ENCODE results near the gene DNAJC5G.

The DNAJC5G gene, protein sequence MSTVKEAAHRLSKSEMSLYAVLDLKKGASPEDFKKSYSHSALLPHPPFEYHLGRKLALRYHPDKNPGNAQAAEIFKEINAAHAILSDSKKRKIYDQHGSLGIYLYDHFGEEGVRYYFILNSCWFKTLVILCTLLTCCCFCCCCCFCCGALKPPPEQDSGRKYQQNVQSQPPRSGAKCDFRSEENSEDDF

DNA sequence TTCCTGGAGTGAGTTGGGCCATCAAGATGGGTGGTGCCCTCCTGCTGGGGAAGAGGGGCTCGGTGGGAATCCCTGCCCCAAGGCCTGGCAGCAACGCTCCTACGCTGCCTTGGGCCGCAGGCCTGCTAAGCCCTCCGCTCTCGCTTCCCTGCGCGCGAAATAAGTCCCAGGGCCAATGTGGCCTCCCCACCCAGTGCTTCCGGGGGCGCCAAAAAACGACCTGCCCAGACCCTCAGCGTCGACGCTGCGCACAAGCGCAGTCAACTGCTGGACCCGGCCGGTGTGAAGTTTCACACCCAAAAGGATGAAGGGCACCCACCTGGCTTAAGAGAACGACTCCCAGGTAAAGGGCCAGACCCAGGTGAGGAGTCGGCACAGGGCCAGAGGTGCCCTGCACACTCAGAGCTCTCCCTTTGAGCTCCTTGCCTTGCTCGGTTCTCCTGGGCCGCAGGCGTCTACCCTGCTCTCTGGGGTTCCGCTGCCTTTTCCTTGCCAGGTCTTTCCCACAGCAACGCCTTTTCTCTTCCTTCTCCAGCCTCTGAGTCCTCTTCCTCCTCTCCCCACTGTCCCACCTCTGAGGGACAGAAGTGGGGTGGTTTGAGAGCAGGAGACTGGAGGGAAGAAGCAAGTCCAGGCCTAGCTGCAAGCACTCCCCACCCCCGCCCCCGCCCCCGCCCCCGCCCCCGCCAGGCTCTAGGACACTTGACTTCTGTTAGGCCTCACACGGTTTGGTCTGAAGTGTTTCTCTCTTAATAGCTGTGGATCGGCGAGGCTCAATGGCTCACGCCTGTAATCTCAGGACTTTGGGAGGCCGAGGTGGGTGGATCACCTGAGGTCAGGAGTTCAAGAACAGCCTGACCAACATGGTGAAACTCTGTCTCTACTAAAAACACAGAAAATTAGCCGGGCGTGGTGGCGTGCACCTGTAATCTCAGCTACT, at the start of gene DNAJC5G:
TSS of gene DNAJC5G (plus strand) at position 223 of the 940 bp plus-strand sequence. CDS start 1,296 bp downstream, outside the sequence.
- no peak for DNase-seq

DNA sequence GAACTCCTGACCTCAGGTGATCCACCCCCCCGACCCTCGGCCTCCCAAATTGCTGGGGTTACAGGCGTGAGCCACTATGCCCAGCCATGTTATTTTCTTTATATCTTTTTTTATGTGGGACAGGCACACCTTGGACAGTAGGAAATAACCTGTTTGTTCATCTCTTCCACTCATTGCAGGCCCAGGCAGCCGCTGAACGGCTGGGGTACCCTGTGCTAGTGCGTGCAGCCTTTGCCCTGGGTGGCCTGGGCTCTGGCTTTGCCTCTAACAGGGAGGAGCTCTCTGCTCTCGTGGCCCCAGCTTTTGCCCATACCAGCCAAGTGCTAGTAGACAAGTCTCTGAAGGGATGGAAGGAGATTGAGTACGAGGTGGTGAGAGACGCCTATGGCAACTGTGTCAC, 49.7 kb upstream of the DNAJC5G start:
- DNase-seq: no peak

DNA sequence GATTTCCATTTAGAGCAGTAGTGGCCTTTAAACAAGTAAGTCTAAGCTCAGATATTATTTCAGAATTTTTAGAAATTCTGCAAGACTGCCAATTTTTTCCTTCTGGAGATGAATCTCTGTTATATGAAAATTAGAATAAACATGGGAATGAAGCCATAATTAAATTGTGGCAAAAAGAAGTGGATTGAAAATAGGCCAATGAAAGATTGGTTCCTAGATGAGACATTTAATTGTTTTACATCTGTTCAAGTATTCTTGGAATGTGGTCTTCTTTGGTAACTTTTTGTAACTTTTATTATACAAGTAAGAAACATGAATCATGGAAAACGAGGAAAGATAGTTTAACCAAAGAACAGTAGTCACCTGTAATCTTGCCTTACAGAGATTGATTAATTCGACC, 47.7 kb upstream of the DNAJC5G start:
- DNase-seq: no peak

DNA sequence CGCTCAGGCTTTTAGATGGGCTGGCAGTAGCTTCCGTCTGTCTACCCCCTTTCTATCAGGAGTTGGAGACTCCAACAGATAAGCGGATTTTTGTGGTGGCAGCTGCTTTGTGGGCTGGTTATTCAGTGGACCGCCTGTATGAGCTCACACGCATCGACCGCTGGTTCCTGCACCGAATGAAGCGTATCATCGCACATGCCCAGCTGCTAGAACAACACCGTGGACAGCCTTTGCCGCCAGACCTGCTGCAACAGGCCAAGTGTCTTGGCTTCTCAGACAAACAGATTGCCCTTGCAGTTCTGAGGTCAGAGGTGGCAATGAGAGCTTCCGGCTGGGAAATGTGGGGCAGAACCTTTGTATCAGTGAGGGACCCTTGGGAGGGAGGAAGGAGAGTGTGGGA, 43.3 kb upstream of the DNAJC5G start:
- DNase-seq: no peak

DNA sequence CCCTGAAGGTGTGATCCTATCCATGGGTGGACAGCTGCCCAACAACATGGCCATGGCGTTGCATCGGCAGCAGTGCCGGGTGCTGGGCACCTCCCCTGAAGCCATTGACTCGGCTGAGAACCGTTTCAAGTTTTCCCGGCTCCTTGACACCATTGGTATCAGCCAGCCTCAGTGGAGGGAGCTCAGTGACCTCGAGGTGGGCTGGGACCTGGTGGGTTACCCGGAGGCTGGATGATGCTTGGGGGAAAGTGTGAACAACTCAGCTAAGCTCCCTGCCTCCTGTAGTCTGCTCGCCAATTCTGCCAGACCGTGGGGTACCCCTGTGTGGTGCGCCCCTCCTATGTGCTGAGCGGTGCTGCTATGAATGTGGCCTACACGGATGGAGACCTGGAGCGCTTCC, 41.9 kb upstream of the DNAJC5G start:
- no peak for DNase-seq

DNA sequence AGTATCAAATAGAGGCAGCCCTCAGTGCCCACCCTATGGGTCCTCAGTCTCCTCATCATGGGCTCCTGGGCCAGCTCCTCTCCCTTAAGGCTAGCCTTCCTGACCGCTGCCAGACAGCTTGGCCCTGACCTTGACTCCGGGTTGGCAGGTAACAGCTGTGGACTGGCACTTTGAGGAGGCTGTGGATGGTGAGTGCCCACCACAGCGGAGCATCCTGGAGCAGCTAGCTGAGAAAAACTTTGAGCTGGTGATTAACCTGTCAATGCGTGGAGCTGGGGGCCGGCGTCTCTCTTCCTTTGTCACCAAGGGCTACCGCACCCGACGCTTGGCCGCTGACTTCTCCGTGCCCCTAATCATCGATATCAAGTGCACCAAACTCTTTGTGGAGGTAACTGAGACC, 39.1 kb upstream of the DNAJC5G start:
- DNase-seq: no peak

DNA sequence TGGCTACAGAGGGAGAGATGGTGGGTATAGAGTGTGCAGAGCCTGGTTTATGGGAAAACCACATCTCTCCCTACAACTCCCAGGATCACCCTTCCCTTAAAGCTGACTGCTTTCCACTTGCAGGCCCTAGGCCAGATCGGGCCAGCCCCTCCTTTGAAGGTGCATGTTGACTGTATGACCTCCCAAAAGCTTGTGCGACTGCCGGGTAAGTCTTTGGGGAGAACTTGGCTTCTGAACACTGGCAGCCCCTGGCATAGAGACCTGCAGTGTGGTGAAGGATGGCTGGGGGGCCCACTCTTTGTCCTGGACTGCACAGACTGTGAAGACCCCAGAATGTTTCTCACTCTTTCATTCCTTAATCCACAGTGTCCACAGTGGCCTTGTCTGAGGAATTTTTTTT, 38.6 kb upstream of the DNAJC5G start:
- DNase-seq: no peak

DNA sequence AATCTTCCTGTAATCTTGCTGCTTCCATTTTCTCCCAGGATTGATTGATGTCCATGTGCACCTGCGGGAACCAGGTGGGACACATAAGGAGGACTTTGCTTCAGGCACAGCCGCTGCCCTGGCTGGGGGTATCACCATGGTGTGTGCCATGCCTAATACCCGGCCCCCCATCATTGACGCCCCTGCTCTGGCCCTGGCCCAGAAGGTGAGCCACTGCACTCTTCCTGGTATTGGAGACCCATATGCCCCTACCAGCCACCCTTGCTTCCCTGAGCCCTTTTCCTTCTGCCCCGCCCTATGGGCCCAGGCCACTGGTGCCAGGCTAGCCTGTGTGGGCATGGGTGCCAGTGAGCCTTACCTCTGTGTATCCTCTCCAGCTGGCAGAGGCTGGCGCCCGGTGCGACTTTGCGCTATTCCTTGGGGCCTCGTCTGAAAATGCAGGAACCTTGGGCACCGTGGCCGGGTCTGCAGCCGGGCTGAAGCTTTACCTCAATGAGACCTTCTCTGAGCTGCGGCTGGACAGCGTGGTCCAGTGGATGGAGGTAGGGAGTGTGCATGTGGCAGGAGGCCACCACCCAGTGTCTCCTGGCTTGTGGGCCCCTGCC, 37.8 kb upstream of the DNAJC5G start:
- no peak for DNase-seq

DNA sequence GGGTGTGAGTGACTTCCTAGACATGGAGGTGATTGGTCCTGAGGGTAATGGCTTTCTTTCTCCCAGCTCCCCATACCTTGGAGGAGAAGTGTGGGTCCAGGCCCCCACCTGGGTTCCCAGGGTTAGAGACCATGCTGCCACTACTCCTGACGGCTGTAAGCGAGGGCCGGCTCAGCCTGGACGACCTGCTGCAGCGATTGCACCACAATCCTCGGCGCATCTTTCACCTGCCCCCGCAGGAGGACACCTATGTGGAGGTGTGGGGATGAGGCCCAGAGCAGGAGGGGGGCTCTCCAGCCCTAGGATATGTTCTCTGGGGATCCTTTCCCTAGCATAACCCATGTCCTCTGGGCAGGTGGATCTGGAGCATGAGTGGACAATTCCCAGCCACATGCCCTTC, 36.3 kb upstream of the DNAJC5G start:
- DNase-seq: no peak

DNA sequence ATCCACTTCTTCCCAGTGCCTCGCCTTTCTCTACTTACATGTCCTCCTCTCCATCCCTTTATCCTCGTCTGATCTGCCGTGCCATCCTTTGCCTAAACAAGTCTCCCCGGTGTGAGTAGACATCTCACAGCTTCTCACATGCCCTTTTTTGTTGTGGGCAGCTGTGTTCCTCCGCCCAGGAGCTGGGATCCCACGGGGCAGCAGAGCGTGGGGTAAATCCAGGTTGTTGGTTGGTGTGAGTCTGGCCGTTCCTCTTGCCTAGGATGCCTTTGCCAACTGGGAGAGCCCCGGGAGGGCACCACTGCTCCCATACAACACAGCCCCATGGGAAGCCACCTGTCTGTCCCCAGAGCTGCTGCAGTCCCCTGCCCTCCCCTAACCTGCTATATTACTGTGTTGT, 34.8 kb upstream of the DNAJC5G start:
- no peak for DNase-seq

DNA sequence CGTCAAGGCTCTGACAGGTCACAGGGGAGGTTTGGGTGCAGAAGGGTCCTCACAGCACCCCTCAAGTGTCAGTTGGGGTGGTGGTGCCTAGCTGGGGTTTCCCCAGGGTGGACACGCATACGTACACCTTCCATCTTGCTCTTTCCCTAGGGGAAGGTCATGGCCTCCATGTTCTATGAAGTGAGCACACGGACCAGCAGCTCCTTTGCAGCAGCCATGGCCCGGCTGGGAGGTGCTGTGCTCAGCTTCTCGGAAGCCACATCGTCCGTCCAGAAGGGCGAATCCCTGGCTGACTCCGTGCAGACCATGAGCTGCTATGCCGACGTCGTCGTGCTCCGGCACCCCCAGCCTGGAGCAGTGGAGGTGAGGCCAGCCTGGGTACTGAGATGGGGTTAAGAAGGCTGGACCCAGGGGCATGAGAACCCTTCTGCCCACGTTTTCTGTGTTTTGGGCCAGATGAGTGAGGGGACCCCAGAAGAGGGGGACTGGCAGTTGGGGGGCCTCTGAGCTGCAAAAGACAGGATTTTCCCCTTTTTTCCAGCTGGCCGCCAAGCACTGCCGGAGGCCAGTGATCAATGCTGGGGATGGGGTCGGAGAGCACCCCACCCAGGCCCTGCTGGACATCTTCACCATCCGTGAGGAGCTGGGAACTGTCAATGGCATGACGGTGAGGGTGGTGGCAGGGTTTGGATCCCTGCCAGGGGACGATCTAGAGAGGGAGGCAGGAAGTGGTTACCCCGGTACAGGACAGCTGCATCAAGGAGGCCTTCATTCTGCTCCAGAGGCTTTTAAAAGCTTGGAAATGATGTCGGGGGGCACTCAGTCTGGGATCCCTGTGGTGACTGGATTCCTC, 33.2 kb upstream of the DNAJC5G start:
- DNase-seq: no peak

DNA sequence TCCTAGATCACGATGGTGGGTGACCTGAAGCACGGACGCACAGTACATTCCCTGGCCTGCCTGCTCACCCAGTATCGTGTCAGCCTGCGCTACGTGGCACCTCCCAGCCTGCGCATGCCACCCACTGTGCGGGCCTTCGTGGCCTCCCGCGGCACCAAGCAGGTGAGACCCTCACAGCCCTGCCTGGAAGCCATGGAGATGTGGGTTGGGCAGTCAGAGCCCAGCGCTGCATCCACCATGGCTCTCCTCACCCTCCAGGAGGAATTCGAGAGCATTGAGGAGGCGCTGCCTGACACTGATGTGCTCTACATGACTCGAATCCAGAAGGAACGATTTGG, 32.6 kb upstream of the DNAJC5G start:
- DNase-seq: no peak

DNA sequence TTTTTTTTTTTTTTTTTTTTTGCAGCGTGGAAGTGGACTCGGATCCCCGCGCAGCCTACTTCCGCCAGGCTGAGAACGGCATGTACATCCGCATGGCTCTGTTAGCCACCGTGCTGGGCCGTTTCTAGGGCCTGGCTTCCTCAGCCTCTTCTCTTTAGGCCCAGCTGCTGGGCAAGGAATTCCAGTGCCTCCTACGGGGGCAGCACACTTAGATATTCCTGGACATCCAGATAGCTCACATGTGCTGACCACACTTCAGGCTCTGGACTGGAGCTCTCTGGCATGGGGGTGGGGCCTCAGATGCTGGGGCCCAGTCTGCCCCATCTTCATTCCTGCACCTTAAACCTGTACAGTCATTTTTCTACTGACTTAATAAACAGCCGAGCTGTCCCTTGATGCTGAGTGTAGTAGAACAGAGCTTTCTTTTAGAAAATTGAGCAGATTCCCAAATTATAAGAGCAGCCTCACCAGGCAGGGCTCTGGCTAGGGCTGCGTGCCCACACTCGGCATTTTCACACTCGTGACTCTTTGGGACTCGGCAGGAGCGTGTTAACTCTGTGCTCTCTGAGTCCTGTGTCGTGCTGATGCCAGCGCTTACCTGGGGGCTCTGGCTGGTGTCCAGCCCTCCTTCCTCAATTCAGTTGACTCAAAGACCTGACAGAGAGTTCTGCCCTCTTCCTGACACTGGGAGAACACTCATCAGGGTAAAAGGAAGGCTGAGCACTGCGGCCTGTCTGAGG, 31.7 kb upstream of the DNAJC5G start:
- no peak for DNase-seq

DNA sequence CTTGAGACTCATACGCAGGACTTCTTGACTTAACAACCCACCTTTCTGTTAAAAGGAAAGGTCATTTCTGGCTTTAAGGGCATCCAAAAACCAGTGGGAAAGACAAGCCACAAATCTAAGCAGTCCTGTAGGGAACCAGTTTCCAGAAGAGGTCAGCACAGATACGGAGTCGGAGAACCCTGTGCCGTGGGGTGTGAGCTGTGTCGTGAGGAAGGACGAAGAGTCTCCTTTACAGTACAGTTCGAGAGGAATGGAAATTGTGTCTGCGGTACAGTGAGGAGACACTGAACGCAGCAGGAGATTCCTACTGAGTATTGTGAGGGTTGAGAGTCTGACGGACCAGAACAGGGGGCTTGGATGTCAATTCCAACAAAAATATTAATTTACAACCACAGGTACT, 30.1 kb upstream of the DNAJC5G start:
- DNase-seq: no peak

DNA sequence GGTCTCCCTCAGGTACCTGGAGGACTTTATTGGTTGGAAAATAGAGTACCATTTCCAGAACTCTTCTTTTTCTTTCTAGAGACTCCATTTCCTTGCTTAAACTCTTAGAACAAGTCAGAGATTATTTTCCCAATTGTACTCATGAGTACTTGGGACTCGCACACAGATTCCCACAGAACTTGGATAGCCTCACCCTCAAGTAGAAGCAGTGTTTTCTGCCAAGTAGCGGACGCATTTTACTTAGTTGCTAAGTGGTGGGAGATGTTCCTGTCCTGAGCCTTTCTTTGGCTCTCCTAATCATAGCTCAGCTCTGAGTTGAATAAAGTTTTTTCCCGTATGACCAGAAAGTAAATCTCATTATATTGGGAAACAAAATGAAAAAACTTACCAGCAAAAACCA, 29.6 kb upstream of the DNAJC5G start:
- DNase-seq: no peak

DNA sequence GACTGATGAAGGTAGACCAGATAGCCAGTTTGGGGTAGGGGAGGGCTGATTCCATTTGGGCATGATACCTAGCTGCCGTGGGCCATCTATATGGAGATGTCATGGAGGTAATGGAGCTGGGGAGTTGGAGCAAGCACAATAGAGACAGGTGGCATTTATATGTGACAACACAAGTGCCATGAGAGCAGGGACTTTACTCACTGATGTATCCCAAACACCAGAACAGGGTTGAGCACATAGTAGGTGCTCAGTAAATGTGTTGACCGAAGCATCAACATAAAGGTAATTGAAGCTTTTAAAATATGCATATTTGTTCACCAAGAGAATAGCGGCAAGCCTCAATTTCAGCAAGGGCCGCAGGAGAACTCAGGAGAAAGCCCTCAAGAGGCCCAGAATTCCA, 27.3 kb upstream of the DNAJC5G start:
- no peak for DNase-seq

DNA sequence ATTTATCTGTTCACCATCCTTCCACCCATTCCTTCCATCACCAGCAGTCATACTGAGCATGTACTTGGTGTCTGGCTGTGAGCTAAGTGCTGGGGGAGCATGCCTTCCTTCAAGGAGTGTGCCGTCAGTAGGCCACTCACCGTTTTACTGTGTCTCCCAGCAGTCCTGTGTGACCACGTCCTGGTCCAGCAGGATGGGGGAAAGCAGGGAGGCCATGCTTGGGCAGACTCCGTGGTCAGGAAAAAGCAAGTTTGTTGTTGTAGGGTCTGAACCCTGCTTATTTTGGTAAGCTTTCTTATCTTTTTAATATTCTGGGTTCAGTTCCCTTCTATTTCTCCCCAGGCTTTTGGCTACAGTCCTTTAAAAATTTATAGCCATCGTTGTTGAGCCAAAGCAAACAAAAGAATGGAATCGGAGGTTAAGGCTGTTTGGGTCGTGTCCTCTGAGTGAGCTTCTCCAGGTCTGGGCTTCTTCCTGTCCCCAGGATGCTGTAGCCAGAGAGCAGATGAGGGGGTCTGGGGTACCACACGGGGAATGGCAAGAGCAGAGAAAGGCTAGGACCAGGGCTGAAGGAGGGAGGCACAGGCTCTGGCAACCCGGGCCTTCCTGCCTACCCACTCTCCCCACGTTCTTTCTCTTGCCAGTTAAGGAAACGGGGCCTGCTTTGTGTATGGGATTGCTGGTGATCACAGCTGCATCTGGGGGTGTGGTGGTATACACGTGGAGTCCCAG, 25.9 kb upstream of the DNAJC5G start:
- DNase-seq: no peak

DNA sequence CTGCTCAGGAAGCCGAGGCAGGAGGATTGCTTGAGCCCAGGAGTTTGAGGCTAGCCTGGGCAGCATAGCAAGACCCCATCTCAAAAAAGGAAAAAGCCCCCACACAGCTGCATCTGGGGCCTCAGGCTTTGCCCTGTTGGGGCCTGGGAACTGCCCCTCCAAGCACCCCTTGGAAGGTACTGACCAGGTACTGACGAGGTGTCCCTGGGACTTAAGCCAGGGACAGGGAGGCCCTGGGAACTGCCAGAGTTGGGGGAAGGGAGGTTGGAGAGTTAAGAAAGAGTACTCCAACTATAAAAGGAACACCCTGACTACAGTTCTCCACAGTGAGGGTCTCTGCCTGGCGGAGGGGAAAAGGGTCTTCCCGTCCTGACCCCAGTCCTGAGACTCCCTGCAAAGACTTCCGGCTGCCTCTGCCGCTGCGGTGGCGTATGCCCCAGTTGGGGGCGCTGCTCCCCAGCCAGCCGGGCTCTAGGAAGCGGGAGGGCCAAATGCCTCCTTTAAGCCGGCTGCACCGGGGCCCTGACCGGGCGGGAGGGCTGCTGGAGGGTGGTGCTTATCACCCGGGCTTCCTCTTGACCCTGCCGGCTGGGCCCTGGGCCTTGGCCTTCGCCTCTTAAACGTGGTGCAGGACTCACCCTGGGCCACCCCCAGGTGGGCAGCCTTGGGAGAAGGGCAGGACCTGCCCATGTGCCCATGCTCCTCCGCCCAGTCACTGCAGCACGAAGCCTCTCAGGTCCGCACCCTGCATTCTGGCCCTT, 25.2 kb upstream of the DNAJC5G start:
- peak; percentile 80 to 81 for DNase-seq

DNA sequence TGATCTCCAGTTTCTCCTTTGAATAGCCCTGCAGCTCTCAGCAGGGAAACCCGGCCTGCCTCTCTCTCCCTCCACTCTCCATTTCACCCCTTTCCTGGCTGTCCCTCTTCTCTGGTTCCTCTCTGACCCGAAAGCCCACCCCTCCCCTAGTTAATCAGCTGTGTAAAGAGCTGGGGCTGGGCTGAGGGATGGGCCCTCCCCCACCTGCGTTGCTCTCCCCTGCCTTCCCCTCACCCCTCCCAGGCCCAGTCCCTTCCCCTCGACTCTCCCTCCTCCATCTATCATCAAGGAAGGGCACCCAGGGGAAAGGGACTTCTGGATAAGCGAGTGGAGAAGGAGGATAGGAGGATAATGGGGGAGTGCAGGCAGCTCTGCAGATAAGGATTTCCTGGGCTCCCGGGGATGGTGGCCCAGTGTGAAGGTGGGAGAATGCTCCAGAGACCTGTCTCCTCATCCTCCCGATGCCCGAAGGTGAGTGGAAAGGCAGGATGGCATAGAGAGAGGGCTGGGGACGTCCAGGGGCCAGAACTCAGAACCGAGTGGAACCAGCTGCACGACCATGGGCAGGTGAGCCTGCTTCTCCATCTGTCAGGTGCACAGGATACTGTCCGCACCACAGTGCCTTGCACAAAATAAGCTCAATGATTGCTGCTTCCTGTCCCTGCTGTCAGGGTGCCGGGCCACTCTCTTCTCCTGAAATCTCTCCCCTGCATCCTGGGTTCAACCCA, 24.4 kb upstream of the DNAJC5G start:
- no peak for DNase-seq

DNA sequence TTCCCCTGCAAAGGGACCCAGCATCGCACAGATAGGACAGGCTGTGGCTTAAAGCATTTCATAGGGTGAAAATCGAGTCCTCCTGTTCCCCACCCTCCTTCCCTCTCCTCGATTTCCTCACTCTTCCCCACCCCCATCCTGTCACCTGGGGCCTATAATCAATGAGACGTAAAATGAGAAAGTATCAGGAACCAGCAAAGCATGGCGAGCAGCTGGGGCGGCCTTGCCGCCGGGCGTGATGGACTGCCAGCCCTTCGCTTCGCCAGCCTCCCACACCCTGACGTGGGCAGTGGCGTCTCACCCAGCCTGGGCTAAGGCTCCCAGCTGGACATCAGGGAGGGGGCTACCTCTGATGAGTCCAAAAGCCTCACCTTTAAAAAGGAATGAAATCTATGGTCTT, 23.5 kb upstream of the DNAJC5G start:
- no peak for DNase-seq
